H9 (cell line): ENCODE data around the gene ZNF365. TPM values are rescaled to one million over a fixed set of nuclear protein-coding genes. Genes with fewer than 3 reads are reported as not detected.

Experiments
- DNase-seq: peaks from one replicate; pipeline ENCODE4 v3.0.0-alpha.2; 2017
- H2AFZ ChIP-seq: one replicate; pipeline ENCODE4 v1.6.1; 2013; ENCODE audit warnings: mild to moderate bottlenecking, low read length, control low read depth, moderate library complexity
- H2AK5ac ChIP-seq: 2 replicates; pipeline ENCODE4 v1.6.1; 2013; ENCODE audit warnings: low read length, control low read depth, mixed read lengths; ENCODE audit not compliant: insufficient read length
- H2BK120ac ChIP-seq: one replicate; pipeline ENCODE4 v1.6.1; 2013; ENCODE audit warnings: low read depth, mild to moderate bottlenecking, low read length, control low read depth, inconsistent platforms; ENCODE audit not compliant: poor library complexity, severe bottlenecking
- H2BK12ac ChIP-seq: 2 replicates; pipeline ENCODE4 v1.6.1; 2013; ENCODE audit warnings: low read length, control low read depth, mixed read lengths, low read depth; ENCODE audit not compliant: insufficient read length
- H2BK15ac ChIP-seq: 2 replicates; pipeline ENCODE4 v1.6.1; 2013; ENCODE audit warnings: low read depth, low read length, control low read depth
- H2BK20ac ChIP-seq: one replicate; pipeline ENCODE4 v1.6.1; 2013; ENCODE audit warnings: low read depth, mild to moderate bottlenecking, low read length, control low read depth, inconsistent platforms; ENCODE audit not compliant: poor library complexity, severe bottlenecking
- H2BK5ac ChIP-seq: 2 replicates; pipeline ENCODE4 v1.6.1; 2013; ENCODE audit warnings: low read length, control low read depth, mixed read lengths; ENCODE audit not compliant: insufficient read length
- H3K14ac ChIP-seq: 2 replicates; pipeline ENCODE4 v1.6.1; 2013; ENCODE audit warnings: low read length, control low read depth; ENCODE audit not compliant: insufficient read depth
- H3K18ac ChIP-seq: 2 replicates; pipeline ENCODE4 v1.6.1; 2013; ENCODE audit warnings: low read depth, mild to moderate bottlenecking, mixed read lengths, low read length, control low read depth; ENCODE audit not compliant: insufficient read length
- H3K23ac ChIP-seq: 2 replicates; pipeline ENCODE4 v1.6.1; 2013; ENCODE audit warnings: low read length, control low read depth, mixed read lengths, low read depth; ENCODE audit not compliant: insufficient read length
- H3K23me2 ChIP-seq: 2 replicates; pipeline ENCODE4 v1.6.1; 2013; ENCODE audit warnings: low read depth, mild to moderate bottlenecking, mixed read lengths, low read length, control low read depth; ENCODE audit not compliant: insufficient read length, poor library complexity, severe bottlenecking
- H3K27ac ChIP-seq: 2 replicates; pipeline ENCODE4 v1.5.1; 2013; ENCODE audit warnings: low read length, control low read depth, mixed read lengths, low read depth; ENCODE audit not compliant: insufficient read length
- H3K27me3 ChIP-seq: 2 replicates; pipeline ENCODE4 v1.6.1; 2013; ENCODE audit warnings: low read length, control low read depth, inconsistent platforms; ENCODE audit not compliant: insufficient read depth
- H3K4ac ChIP-seq: 2 replicates; pipeline ENCODE4 v1.6.1; 2013; ENCODE audit warnings: low read depth, mild to moderate bottlenecking, control low read depth, inconsistent platforms, low read length, moderate library complexity
- H3K4me1 ChIP-seq: 2 replicates; pipeline ENCODE4 v1.6.1; 2013; ENCODE audit warnings: low read length, control low read depth, inconsistent platforms; ENCODE audit not compliant: insufficient read depth
- H3K4me2 ChIP-seq: 2 replicates; pipeline ENCODE4 v1.6.1; 2013; ENCODE audit warnings: low read length, control low read depth, mixed read lengths; ENCODE audit not compliant: insufficient read length, insufficient read depth
- H3K56ac ChIP-seq: 2 replicates; pipeline ENCODE4 v1.6.1; 2013; ENCODE audit warnings: low read depth, mild to moderate bottlenecking, mixed read lengths, low read length, control low read depth; ENCODE audit not compliant: insufficient read length
- H3K79me1 ChIP-seq: 2 replicates; pipeline ENCODE4 v1.6.1; 2013; ENCODE audit warnings: low read depth, mild to moderate bottlenecking, moderate library complexity, low read length, control low read depth, inconsistent platforms; ENCODE audit not compliant: insufficient read depth, poor library complexity, severe bottlenecking
- H3K79me2 ChIP-seq: 2 replicates; pipeline ENCODE4 v1.6.1; 2013; ENCODE audit warnings: low read length, control low read depth, inconsistent platforms; ENCODE audit not compliant: insufficient read depth
- H3K9ac ChIP-seq: 2 replicates; pipeline ENCODE4 v1.6.1; 2013; ENCODE audit warnings: low read length, control low read depth, mixed read lengths; ENCODE audit not compliant: insufficient read length; ENCODE audit errors: extremely low read depth
- H3K9me3 ChIP-seq: one replicate; pipeline ENCODE4 v1.6.1; 2013; ENCODE audit warnings: low read depth, low read length, inconsistent platforms; ENCODE audit not compliant: control insufficient read depth
- H3T11ph ChIP-seq: one replicate; pipeline ENCODE4 v1.6.1; 2013; ENCODE audit warnings: mild to moderate bottlenecking, low read length, control low read depth, inconsistent platforms
- H4K20me1 ChIP-seq: one replicate; pipeline ENCODE4 v1.6.1; 2013; ENCODE audit not compliant: control insufficient read depth, insufficient read length, insufficient read depth
- H4K5ac ChIP-seq: 2 replicates; pipeline ENCODE4 v1.6.1; 2013; ENCODE audit warnings: low read depth, mild to moderate bottlenecking, mixed read lengths, low read length, control low read depth; ENCODE audit not compliant: insufficient read length
- H4K8ac ChIP-seq: replicated peaks from 2 replicates; pipeline ENCODE4 v1.6.1; 2013; ENCODE audit warnings: low read length, control low read depth, mixed read lengths, low read depth; ENCODE audit not compliant: insufficient read length
- H4K91ac ChIP-seq: 2 replicates; pipeline ENCODE4 v1.6.1; 2013; ENCODE audit warnings: low read depth, mild to moderate bottlenecking, moderate library complexity, mixed read lengths, low read length, control low read depth; ENCODE audit not compliant: insufficient read length
- H3K27ac Mint-ChIP-seq, 3 experiments: 2 replicates in 2 of 3; 3 replicates in 1 of 3; pipeline ENCODE4 v1.8.0; 2020 to 2021; ENCODE audit warnings: mixed read lengths in 3 of 3, mild to moderate bottlenecking in 1 of 3, moderate library complexity in 1 of 3
- H3K27me3 Mint-ChIP-seq: 2 replicates; pipeline ENCODE4 v1.8.0; 2021; ENCODE audit warnings: low read depth, mild to moderate bottlenecking, moderate library complexity, mixed read lengths
- H3K36me3 Mint-ChIP-seq, 3 experiments: 2 replicates in 2 of 3; 3 replicates in 1 of 3; pipeline ENCODE4 v1.8.0; 2020 to 2021; ENCODE audit warnings: low read depth in 3 of 3, mixed read lengths in 3 of 3; ENCODE audit not compliant: insufficient read depth in 1 of 3
- H3K4me1 Mint-ChIP-seq, 2 experiments: 2 replicates each; pipeline ENCODE4 v1.8.0; 2020; ENCODE audit warnings: mixed read lengths in 2 of 2
- H3K4me3 Mint-ChIP-seq, 2 experiments: 2 replicates in 1 of 2; 3 replicates in 1 of 2; pipeline ENCODE4 v1.8.0; 2020 to 2021; ENCODE audit warnings: mild to moderate bottlenecking in 2 of 2, mixed read lengths in 2 of 2, moderate library complexity in 1 of 2
- H3K9me3 Mint-ChIP-seq, 2 experiments: 2 replicates in 1 of 2; 3 replicates in 1 of 2; pipeline ENCODE4 v1.8.0; 2020; ENCODE audit warnings: mild to moderate bottlenecking in 2 of 2, mixed read lengths in 2 of 2, moderate library complexity in 1 of 2
- CTCF ChIP-seq: fragments of 200-600 bp; sonication (generic); conservative IDR thresholded peaks from 3 replicates; pipeline ENCODE4 v1.8.0; 2021; ENCODE audit warnings: antibody characterized with exemption, mild to moderate bottlenecking
- total RNA-seq: library from RNA; stranded (reverse); gene quantifications from 2 replicates; pipeline ENCODE4 v1.2.1, GENCODE V29; 2021

Gene ZNF365
- total RNA-seq, 1 experiment from 2014 or later = 0.59 TPM

DNA sequence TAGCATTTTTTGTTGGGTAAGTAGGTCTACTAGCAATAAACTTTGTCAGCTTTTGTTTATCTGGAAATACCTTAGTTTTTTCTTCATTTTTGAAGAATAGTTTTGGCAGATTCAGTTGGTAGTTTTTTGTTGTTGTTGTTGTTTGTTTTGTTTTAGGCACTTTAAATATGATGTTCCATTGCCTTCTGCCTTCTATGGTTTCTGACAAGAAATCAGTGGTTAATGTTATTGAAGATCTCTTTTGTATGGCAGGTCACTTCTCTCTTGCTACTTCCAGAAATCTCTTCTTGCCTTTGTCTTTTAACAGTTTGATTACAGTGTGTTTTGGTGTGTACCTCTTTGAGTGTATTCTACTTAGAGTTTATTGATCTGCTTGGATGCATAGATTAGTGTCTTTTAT, 41.8 kb upstream of the ZNF365 start:
- Histone ChIP-seq H3K27me3 (no peaks in the 10 kb centered on the region), H3K9ac (no peak overlapping the region), H3K14ac (no peak overlapping the region), H2AK5ac (no peak overlapping the region), H3K79me2 (no peaks in the 10 kb centered on the region), H2BK15ac (no peak overlapping the region), H4K5ac (no peak overlapping the region), H3K23me2 (no peaks in the 10 kb centered on the region), H3K23ac (no peak overlapping the region), H3K4me1 (no peaks in the 10 kb centered on the region), H4K20me1 (no peaks in the 10 kb centered on the region), H2BK120ac (no peak overlapping the region), H3K79me1 (no peaks in the 10 kb centered on the region), H4K8ac (no peak overlapping the region), H3K4me2 (no peak overlapping the region), H2AFZ (no peak overlapping the region), H4K91ac (no peak overlapping the region), H3K56ac (no peak overlapping the region), H3T11ph (no peak overlapping the region), H3K4ac (no peak overlapping the region), H3K18ac (no peak overlapping the region), H3K27ac (no peak overlapping the region), H2BK5ac (no peak overlapping the region), H2BK20ac (no peak overlapping the region), H2BK12ac (no peak overlapping the region), H3K9me3 (no peaks in the 10 kb centered on the region)
- no peaks in the 10 kb centered on the region for H3K4me1 Mint-ChIP-seq
- no peak for DNase-seq
- H3K27ac Mint-ChIP-seq = no peak overlapping the region
- H3K4me3 Mint-ChIP-seq = no peak overlapping the region
- H3K9me3 Mint-ChIP-seq = peaks cover 15 to 16% of the 10 kb centered on the region in 2 experiments
- no peaks in the 10 kb centered on the region for H3K27me3 Mint-ChIP-seq
- TF ChIP-seq CTCF = no peak
- peaks cover 0 to 14% (median 7%) of the 10 kb centered on the region in 3 experiments; a peak in 5 of 7 replicates for H3K36me3 Mint-ChIP-seq
